Uterus (tissue), 4 donors: ENCODE measurements around the gene ETS1. TPM values are rescaled to one million over a fixed set of nuclear protein-coding genes. Genes with fewer than 3 reads are reported as not detected.

Experiments used
- DNase-seq, 2 donors: peaks; one replicate each; pipeline ENCODE4 v3.0.0-alpha.2; 2019 to 2020
- H3K27ac ChIP-seq, 2 donors: fragments of 200-600 bp; sonication (generic); 1 replicate in 1 of 2; 2 replicates in 1 of 2; pipeline ENCODE4 v1.5.1; 2016 to 2018
- H3K27me3 ChIP-seq, 2 donors: fragments of 200-600 bp; sonication (generic); one replicate each; pipeline ENCODE4 v1.5.1; 2018 to 2019; ENCODE audit warnings: control low read depth in 1 of 2
- H3K36me3 ChIP-seq, 2 donors: fragments of 200-600 bp; sonication (generic); one replicate each; pipeline ENCODE4 v1.5.1; 2019; ENCODE audit warnings: control low read depth in 1 of 2
- H3K4me1 ChIP-seq, 2 donors: fragments of 200-600 bp; sonication (generic); one replicate each; pipeline ENCODE4 v1.5.1; 2018 to 2019; ENCODE audit warnings: control low read depth in 1 of 2
- H3K4me3 ChIP-seq, 2 donors: fragments of 200-600 bp; sonication (generic); 1 replicate in 1 of 2; 2 replicates in 1 of 2; pipeline ENCODE4 v1.5.1; 2018 to 2019; ENCODE audit warnings: mild to moderate bottlenecking in 1 of 2
- H3K9me3 ChIP-seq, 2 donors: fragments of 200-600 bp; sonication (generic); one replicate each; pipeline ENCODE4 v1.5.1; 2019; ENCODE audit warnings: control low read depth in 1 of 2
- POLR2A ChIP-seq, 2 donors: fragments of 450-650 bp; IDR thresholded peaks; one replicate each; pipeline ENCODE4 v1.6.1; 2016; ENCODE audit warnings: antibody characterized with exemption in 2 of 2, mild to moderate bottlenecking in 1 of 2, moderate library complexity in 1 of 2
- intact Hi-C: fragments of 100-400 bp; cut with DNase I; formaldehyde crosslinking; loops from one replicate; pipeline ENCODE4 v1.15.1; 2023; ENCODE audit warnings: low total_unique reads
- total RNA-seq, 4 donors: library from RNA; depleted of rRNA in 3 of 4; stranded (reverse); fragments of >200 nt in 3 of 4; gene quantifications; one replicate each; pipeline versions ENCODE4 v1.1.0 to v1.2.4, GENCODE V29; 2014 to 2023
- TF ChIP-seq, protein P1 (sequence below), 4 experiments: fragments of 200-600 bp in 2 of 4; fragments of 450-650 bp in 2 of 4; sonication (generic) in 2 of 4; IDR thresholded peaks; one replicate each; pipeline ENCODE4 v1.5.1; 2016 to 2019; ENCODE audit warnings: antibody characterized with exemption in 4 of 4, mild to moderate bottlenecking in 2 of 4, moderate library complexity in 1 of 4
- donor health status: DM: yes; HTN: yes; CAD: no.

ETS1 gene
- total RNA-seq, 4 donors from 2014 or later: 24.1 to 80.9 (median 58.3) TPM

DNA sequence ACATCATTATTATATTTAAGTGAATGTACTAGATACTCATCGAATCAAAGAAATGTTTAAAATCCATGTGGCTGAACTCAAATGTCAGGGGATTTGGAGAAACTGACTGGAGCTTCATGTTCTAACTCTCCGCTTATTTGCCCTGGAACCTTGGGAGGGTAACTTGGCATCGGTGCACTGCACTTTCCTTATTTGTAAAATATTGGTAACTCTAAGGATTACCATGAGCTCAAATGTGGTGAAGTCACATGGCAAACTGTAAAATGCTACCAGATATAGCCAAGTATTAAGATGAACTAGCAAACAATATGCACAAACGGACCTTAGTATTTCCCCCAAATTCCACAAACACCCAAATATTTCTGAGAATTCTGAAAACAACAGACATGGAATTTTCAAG lies 75.6 kb downstream of the ETS1 start:
- TF ChIP-seq, protein P1, sequence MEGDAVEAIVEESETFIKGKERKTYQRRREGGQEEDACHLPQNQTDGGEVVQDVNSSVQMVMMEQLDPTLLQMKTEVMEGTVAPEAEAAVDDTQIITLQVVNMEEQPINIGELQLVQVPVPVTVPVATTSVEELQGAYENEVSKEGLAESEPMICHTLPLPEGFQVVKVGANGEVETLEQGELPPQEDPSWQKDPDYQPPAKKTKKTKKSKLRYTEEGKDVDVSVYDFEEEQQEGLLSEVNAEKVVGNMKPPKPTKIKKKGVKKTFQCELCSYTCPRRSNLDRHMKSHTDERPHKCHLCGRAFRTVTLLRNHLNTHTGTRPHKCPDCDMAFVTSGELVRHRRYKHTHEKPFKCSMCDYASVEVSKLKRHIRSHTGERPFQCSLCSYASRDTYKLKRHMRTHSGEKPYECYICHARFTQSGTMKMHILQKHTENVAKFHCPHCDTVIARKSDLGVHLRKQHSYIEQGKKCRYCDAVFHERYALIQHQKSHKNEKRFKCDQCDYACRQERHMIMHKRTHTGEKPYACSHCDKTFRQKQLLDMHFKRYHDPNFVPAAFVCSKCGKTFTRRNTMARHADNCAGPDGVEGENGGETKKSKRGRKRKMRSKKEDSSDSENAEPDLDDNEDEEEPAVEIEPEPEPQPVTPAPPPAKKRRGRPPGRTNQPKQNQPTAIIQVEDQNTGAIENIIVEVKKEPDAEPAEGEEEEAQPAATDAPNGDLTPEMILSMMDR (IDR thresholded peaks at IDR 0.05): no peak
- TF ChIP-seq POLR2A (IDR thresholded peaks at IDR 0.05): no peak
- no peak overlapping the region for H3K27ac ChIP-seq
- no peaks in the 10 kb centered on the region for H3K27me3 ChIP-seq
- no peaks in the 10 kb centered on the region for H3K36me3 ChIP-seq
- intact Hi-C loops: no loop called here
- no peaks in the 10 kb centered on the region for H3K9me3 ChIP-seq
- H3K4me3 ChIP-seq: no peak overlapping the region
- no peak for DNase-seq
- peaks cover 4 to 8% of the 10 kb centered on the region in 2 donors for H3K4me1 ChIP-seq

DNA sequence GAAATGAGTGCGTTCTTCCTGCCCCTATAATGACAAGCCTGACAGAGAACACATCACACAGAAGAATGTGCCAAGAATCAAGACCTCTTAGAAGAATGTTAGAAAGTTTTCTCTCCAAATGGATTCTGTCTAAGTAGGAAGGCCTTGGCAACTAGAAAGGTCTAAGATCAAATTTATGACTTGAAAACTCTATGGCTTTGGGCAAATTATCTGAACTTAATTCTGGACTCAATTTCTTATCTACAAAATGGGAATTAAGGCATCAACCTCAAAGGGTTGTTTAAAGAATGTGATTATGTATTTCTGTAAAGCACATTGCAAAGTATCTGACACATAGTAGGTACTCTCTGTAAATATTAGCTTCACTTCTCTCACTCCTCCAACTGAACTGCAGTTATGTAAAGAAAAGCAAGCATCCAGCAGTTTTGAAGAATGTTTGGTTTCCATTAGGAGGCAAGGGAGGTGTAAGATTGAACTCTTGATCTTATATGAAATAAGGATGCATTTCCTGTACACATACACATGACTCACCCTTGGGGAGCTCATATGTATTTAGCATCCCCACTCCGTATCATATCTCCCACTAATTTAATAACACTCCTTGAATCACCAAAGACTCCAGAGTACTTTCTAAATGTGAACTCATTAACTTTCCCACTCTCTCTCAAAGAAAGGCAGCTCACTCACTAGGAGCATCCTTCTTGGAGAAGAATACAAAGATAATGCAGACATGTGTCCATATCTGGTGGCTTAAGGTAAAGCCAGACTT lies 77.6 kb downstream of the ETS1 start:
- TF ChIP-seq, protein P1 (IDR thresholded peaks at IDR 0.05): no peak
- no peak for TF ChIP-seq POLR2A (IDR thresholded peaks at IDR 0.05)
- H3K27me3 ChIP-seq: no peaks in the 10 kb centered on the region
- no peak overlapping the region for H3K4me3 ChIP-seq
- intact Hi-C loops: no loop called here
- no peaks in the 10 kb centered on the region for H3K36me3 ChIP-seq
- peak overlapping the region in 1 of 2 donors; percentile 6 for H3K27ac ChIP-seq
- DNase-seq: no peak
- no peaks in the 10 kb centered on the region for H3K9me3 ChIP-seq
- H3K4me1 ChIP-seq: peaks cover 8% of the 10 kb centered on the region in 2 donors

DNA sequence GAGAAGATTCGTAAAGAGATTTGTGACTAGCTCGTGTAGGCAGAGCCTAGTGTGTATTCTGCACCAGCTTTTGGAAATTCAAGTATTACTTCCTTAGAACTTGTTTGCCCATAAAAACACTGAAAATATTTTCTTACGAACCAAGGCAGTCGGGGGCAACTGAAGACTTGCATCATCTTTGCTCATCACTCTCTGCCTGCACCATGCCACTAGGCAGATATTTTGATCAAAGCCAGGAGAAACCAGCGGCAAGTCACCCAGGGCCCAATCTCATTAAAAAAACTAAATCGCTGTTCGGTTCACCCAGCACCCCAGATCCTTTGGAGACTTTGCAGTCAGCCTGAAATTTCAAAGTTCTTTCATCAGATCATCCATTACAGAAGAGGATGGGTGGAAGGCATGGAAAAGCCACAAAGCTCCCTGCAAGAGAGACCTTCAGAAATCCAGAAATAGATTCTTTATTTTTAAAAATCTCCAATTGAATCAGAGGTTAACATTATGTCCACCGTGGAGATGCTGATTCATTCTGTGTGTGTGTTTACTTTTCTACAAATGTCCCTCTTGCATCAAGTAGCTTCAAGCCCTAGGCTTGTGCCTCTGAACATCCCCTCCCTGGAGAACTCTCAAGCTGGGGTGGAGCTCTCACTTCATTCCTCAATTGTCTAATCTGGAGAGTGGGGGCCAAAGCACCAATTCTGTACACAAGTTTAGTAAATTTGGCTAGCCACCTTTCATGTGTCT lies 78.4 kb downstream of the ETS1 start:
- Histone ChIP-seq H3K27ac (peak overlapping the region in 1 of 2 donors; percentile 72), H3K9me3 (no peaks in the 10 kb centered on the region), H3K36me3 (no peaks in the 10 kb centered on the region), H3K4me1 (peaks cover 8% of the 10 kb centered on the region in 2 donors), H3K4me3 (no peak overlapping the region), H3K27me3 (no peaks in the 10 kb centered on the region)
- TF ChIP-seq, protein P1 (IDR thresholded peaks at IDR 0.05): no peak
- no peak for TF ChIP-seq POLR2A (IDR thresholded peaks at IDR 0.05)
- intact Hi-C loops: no loop called here
- DNase-seq: no peak

DNA sequence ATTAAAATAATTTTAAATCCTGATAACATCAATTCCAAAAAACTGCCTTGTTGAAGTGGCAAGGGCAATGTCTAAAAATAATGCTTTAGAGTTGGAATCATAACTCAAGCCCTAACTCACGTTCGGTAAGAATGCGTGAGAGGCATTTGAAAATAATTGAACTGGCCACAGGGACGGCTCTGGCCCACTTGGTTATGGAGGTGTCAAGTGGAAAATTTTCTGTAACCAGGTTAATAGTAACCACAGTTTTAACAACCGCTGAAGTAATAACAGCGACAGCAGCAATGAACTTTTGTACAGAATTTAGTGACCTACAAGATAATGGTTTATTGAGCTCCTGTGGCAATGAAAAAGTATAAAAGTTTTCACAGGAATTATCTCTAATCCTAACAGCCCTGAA lies 79.4 kb downstream of the ETS1 start:
- H3K4me1 ChIP-seq: peaks cover 8 to 11% of the 10 kb centered on the region in 2 donors

More for the DNA sequence above, 79.4 kb downstream of the ETS1 start:
- H3K4me3 ChIP-seq: no peak overlapping the region
- H3K27me3 ChIP-seq: no peaks in the 10 kb centered on the region
- TF ChIP-seq, protein P1 (IDR thresholded peaks at IDR 0.05): no peak
- no peak for TF ChIP-seq POLR2A (IDR thresholded peaks at IDR 0.05)
- peak overlapping the region; percentile 65 to 72 for H3K27ac ChIP-seq
- H3K9me3 ChIP-seq: no peaks in the 10 kb centered on the region
- no peaks in the 10 kb centered on the region for H3K36me3 ChIP-seq
- DNase-seq: no peak
- intact Hi-C loops: no loop called here
